HTERT RPE-1 (cell line): ENCODE measurements around the gene TXNRD2.
"Not testable (repeated sequence)": the region's sequence is repeated elsewhere in the genome, so short reads cannot be mapped to it uniquely, and the experiment has no call there.

Experiments
- in situ Hi-C: fragments of 300-500 bp; cut with MboI; formaldehyde crosslinking; loops from 4 replicates; pipeline ENCODE4 v1.14.3; 2020; ENCODE audit warnings: low sequenced_read_pairs

The TXNRD2 gene

DNA sequence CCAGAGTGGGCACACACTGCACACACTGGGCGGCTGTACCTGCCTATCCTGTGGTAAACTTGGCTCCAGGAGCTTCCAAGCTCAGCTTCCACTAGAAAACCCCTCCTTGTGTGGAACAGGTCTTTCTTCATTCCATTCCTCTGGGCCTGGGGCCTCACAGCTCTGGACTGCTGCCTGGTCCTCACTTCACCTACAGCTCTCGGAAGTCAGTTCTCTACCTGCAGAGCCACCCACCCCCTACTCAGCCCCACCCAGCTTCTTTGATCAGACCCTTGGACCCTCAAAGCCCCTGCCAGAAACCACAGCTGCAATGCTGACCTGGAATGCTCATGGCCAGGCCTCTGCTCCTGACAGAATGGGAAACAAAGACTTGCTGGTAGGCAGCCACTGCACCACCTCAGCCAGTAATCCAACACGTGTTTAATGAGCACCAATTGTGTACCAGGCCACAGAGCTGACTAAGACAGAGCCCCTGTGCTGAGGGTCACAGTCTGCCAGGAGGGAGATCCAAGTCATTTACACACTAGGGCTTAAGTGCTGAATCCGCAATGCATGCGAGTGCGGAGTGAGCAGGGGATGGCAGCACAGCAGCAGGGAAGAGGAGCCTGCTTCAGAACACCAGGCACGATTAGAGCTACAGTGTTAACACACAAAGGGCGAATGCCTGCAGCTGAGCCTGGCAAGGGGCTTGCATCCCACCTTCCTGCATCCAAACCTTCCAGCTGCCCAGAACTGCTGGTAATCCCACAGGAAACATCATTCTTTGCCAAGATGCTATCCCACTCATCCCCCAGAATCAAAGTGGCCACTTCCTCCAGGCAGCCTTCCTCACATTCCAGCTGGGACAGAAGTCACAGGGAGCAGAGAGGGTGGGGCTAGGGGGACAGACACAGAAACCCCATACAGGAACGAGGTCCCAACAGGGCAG, 91.5 kb downstream of the TXNRD2 start:
- in situ Hi-C loops = no loop called here

DNA sequence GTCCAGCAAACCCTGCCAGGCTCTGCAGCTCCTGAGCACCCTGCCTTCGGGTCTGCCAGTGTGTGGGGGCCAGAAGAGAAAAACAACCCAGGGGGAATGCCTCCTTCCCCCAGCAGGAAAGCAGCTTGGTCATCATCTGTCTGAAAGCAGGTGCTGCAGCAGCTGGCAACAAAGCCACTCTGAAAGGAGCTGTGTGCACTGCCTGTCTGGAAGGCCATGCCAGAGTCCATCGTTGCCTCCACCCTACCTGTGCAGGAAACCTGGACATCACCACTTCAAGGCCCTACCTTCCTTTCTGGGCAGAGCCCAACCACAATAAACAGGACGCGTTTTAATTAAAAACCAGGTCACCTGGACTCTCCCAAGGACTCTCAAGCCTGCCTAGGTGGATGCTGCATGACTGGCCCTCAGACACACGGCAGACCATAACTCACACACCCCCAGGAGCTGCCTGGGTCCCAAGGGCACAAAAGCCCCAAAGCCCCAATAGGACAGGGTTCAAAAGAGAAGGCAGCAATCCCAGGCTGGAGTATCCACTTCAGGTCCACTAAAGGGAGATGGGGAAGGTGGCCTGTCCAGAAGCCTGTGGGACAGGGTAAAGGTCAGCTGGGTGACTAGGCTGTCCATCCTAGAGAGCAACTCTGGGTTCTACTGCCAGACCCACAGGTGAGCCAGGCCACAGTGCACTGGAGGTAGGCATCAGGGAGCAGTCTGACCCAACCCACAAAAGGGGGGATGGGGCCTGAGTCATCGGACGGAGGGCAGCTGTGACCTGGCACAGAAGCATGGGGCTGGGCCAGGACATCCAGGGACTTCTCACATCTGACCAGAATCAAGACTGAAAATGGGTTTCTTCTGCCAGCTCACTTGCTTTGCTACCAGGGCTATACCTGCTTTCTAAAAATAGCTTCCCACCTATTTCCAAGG, 93.1 kb downstream of the TXNRD2 start:
- in situ Hi-C loops = no loop called here

DNA sequence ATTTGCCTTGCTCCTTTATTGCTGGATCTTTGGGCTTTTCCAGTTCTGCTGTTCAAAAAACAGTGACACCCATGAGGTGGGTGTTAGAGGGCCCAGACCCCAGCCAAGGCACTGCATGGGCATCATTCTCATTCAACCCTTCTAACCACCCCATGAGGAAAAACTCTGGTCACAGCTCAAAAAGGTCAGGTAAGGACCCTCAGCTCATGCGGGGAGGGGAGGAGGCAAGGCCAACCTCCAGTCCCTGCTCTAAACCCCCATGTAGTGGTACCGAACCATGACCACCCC, 94.3 kb downstream of the TXNRD2 start:
- in situ Hi-C loops = no loop called here

DNA sequence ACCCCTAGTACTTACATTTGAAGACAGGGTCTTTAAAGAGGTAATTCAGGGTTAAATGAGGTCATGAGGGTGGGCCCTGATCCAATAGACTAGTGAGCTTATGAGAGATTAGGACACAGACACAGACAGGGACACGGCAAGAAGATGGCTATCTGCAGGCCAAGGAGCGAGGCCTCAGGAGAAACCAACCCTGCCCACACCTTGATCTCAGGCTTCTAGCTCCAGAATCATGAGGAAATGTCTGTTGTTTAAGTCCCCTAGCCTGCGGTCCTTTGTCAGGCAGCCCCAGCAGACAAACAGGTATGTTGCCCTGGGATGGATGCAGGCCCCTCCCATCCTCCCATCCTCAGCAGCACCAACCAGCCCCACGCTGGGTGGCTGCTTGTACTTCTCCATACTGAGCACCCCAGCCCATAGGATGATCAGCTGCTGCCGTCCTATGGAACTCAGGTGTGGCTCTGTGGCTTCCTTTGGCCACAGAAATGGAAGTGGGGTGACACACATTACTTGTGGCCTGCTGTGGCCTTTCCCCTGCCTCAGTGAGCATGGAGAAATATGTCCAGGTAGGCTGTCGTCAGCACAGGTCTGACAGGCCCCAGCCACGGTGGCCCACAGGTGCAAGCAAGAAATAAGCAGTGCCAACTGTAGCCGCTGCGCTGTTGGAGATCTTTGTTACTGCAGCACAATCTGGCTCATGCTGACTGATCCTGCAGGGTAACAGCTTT, 94.8 kb downstream of the TXNRD2 start:
- in situ Hi-C loops = no loop called here

DNA sequence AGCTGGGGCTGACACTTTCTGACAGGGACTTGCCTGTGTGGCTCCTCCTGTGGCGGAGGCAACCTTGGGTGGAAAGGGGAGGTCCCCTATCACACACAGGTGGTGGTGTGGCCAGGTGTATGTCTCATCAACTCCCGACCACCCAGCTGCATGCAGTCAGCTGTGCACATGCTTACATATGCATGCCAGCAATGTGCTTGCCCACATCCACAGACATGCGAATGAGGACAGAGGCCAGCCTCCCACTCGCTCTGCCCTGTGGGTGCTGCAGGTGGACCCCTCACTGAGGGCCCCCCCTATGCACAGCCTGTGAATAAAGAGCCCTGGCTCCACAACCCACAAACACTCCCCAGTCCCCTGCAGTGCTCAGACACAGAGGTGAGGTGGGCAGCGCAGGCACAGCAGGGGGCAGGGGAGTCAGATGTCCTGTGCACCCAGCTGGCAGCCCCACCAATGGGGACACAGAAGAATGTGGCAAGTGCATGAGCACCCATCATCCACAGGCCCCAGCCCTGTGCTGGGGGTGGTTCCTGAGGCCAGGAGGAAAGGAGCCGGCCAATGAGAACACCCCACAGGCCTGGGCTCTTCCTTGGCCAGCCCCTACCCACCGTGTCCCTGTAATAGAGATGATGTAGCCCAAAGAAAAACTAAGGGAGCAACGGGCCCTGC, 96.4 kb downstream of the TXNRD2 start:
- in situ Hi-C loops = no loop called here

DNA sequence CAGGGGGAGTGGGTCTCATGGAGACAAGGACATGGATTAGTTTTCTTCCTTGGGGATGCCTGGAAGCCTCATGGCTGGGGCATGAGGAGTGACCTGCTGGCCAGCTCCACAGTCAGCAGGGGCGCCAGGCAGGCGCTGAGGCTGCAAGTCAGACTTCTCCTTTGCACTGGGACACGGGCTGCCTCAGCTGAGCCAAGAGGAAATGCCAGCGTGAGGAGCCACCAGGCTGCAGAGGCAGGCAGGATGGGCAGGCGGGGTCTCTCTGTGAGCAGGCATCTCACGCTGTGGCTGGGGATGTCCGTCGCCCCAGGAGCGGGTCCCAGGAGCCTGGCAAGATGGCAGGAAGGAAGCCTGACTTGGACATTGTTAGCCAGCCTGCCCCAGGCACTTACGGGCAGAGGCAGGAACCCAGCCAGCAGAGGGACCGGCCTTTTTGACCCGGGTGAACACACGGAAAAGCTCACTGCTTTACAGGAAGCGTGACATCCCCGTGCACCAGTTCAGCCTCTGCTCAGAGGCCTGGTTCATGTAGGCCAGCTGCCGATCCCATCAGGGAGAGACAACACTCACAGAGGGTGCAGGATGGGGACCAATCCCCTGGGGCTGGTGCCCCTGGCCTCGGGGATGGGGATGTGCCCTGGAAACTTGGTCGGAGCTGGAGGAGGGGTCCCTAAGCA, 97.1 kb downstream of the TXNRD2 start:
- in situ Hi-C loops = no loop called here

DNA sequence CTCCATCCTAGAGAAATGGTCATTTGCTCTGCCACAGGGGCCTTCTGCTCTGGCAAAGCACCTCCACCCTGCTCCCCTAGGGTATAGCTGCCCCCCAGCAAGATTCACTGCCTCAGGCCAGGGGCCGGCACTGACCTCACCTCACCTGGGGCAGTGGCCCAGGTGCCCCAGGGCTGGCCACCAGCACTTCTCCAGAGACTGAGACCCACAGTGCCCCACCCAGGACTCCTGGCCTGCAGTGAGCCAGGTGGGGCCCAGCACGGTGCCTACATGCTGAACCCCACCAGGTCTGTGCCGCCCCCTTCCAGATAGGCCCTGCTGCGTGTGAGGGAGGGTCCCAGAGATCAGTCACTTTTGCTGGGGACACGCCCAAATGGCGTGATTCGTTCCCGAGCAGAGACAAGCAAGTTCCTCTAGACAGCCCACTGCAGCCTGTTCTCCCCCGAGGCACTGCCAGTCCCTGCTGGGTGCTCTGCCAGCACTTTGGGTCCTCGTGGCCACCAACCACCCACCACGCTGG, 97.7 kb downstream of the TXNRD2 start:
- in situ Hi-C loops = no loop called here

DNA sequence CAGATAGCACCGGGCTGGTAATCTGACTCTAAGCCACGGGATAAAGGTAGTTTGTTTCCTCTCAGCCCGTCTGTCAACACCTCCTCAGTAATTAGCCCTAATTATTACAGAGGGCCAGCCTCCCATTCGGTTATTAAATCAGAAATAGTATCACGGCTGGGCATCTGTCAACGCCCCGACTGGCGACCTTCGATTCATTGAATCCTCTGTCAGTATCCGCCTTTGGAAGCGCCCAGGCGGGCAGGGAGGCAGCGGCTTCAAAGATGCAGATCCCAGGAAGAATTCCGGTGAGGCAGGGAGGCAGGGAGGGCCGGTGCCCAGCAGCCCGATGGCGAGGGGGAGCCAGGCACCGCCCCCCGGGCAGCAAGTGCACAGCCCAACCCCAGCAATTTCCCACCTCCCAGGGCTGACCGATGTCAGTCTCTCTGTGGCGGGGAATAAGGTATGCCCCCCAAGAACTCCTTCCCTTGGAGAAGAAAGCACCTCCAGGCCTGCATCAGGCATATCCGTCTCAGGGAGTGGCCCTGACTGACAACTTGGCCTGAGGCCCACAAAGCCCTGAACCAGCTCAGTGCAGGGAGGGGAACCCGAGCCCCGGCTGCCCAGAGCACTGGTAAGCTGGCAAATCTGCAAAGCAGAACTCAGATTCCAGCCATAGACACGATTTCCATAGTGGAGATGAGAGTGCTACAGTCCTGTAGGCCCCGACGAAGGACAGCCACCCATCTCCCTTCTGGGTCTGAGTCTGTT, 98.3 kb downstream of the TXNRD2 start:
- in situ Hi-C loops = no loop called here

DNA sequence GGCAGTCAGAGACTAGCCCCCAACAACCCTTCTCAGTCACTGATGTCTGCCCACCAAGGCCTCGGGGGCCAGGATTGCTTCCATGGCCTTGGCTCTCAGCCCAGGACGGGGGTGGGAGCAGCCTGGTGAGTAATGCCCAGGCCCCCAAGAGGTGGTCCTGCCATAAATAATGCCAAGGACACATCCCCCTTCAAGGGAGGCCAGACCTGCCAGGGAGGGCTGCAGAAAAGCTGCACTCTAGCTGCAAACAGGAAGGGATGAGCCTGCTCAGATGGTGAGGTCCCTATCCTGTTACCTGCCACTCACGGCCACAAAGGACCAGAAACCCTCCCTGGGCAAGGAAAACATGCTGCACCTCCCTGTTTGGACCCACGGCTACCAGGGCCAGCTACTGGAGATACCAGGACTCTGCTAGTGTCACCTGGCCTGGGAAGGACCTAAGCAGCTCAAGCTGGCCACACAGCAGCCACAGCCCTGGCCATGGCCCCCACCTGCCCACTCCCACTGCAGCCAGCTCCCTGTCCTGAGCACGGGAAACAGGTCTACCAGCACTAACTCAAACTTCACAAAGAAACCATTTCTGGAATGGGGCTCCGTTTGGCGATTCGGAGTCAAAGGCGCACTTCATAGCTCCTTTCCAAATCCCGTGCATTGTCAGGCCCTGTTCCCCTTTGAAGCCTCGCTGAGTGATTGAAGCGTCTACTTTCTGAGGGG, 99.1 kb downstream of the TXNRD2 start:
- in situ Hi-C loops = no loop called here

DNA sequence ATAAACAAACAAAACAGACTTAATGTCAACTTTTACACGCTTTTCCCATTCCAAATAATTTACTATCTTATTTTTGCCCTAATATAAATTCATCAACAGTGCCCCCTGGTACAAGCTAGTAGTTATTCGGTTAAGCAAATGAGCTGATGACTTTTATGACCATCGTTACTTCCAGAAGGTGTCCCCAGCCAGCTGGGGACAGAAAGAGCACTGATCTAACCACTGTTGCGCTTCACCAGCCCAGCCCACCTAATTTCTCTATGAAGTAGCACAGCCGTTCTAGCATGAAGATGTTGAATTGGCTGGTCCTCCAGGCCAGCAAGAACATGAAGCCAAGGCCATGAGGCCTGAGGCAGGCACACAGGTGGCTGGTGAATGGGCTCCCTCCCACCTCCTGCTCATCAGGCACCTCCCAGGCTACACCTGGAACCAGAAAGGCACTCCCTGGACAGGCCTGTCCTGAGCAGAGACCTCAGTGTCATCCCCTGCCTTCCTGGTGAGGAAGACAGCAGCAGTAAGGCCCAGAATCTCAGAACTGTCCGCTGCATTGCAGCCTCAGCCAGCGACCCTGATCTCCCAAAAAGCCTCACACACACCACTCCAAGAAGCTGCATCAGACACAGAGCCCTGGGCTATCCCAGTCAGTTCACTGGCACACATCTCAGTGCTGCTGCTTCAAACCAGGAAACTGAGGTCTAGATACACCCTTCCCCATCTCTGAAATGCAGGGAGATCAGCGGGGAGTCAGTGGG, 99.8 kb downstream of the TXNRD2 start:
- in situ Hi-C loops = no loop called here

DNA sequence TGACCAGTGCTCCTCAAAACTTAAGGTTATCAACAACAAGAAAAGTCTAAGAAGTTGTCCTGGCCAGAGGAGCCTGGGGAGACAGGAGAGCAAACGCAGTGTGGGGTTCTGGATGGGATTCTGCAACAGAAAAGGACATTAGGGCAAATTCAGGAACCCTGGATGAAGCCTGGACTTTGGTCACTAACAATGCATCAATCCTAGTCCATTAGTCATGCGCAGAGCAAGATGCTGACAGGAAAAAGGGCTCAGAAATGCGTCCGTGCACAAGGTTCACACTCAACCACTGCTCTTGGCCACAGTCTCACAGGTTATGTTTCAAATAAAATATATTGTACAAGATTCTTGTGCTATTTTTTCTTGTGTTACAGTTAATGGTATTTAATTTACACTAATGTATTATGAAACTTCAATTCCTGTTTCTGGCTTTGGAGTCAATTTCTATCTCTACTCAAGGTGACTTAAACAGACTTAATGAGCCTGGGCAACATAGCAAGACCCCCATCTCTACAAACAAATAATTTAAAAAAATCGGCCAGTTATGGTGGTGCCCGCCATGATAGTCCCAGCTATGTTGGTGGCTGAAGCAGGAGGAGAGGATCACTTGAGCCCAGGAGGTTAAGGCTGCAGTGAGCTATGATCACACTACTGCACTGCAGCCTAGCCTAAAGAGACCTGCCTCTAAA, 100.5 kb downstream of the TXNRD2 start:
- in situ Hi-C loops = no loop called here

DNA sequence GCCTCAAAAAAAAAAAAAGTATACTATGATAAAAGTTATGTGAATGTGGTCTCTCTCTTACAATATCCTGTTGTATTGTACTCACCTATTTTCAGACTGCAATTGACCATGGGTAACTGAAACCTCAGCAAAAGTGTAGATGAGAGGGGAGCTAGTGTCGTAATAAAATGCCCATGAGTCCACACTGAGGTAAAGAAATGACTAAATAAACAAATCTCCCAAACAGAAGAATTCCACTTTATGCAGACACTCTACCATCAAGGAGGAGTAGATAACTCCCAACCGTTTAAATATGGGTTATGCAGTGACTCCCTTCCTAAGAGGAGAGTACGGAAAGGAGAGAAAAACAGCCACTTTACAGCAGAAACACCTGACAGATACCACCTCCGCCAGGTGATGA, 101.6 kb downstream of the TXNRD2 start:
- in situ Hi-C loops = no loop called here

DNA sequence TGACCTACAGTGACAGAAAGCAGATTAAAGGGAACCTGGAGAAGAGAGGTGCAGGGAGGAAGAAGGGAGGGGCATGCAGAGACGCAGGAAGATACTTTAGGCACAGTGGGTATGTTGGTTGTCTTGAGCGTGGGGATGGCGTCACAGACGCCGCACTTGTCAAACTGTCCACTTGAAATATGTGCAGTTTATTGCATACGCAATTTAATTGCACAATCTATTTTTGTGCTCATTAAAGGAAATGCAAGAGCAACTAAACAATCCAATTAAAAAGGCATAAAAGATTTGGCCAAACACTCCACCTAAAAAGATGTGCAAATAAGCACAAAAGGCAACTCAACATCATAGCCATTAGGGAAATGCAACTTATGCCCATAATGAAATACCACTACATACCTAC, 103.7 kb downstream of the TXNRD2 start:
- in situ Hi-C loops = no loop called here

DNA sequence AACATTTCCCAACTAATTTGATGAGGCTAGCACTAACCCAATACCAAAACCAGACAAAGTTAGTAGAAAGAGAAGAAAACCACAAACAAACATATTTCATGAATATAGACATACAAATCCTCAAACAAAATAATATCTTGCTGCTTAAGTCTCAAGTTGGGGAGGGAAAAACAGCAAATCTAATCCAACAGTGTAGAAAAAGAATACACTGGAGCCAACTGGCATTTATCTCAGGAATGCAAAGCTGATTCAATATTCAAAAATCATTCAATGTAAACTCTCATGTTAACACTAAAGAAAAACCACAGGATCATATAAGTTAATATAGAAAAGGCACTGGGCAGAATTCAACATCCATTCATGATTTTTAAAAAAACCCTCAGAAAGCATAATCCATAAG, 105.1 kb downstream of the TXNRD2 start:
- in situ Hi-C loops = no loop called here

DNA sequence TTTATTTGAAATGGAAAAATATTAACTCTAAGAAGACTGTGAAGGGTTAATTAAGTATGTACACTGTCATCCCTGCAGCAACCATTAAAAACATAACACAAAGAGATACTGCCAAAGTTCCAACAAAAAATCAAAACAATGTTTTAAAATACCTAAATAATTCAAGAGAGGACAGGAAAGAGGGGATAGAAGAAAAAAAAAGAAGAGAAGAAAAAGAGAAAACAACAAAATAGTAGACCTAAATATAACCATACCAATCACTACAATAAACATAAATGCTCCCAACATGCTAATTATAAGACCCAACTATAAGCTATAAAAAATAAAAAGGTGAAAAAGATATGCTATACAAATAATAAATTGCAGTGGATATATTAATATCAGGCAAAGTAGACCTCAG, 107.0 kb downstream of the TXNRD2 start:
- in situ Hi-C loops = no loop called here

DNA sequence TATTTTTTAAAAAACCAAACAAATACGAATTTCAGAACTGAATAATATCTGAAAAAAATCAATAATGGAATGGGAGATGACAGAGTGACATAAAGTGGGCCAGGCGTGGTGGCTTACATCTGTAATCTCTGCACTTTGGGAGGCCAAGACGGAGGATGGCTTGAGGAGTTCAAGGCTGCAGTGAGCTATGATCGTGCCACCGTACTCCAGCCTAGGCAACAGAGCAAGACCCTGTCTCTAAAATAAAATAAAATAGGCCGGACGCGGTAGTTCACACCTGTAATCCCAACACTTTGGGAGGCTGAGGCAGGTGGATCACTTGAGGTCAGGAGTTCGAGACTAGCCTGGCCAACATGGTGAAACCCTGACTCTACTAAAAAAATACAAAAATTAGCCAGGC, 108.3 kb downstream of the TXNRD2 start:
- in situ Hi-C loops = not testable (repeated sequence)

DNA sequence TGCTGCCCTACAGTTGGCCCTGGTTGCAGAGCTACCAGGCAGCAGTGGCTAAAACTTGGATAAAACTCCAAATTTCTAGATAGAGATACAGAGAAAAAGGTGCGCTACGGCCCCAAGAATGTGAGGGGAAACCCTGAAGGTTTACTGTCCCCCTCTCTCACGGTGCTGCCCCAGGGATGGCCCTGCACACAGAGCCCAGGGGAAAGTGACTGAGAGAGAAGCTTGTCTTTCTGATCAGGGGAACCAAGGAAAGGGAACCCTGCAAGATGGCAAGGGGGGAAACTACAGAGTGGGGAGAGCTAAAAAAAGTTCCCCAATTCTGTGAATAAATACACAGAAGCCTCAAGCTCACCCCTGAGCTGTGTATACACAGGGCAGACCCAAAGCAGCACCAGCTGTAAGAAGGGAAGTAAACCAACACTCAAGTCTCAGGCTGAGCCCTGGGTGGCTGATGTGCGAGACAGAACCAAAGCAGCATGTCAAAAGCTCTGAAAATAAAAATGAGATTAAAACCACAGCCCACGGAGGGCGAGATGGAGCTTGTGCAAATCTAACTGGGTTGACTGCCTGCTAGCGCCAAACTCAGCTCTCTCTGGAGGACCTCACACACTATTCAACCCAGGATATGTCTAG, 109.0 kb downstream of the TXNRD2 start:
- in situ Hi-C loops = no loop called here
